ENCODE data around the gene TADA2A. TPM values are rescaled to one million over a fixed set of nuclear protein-coding genes. Genes with fewer than 3 reads are reported as not detected.
A peak's percentile ranks its signal among the peaks of the same experiment; 100 is the strongest.

Gene TADA2A
- total RNA-seq, 2 experiments from 2014 or later: 6.7 to 8.0 TPM

- ChIA-PET POLR2A (interaction anchor here (0.6 kb wide), 2 partner anchors 10 to 267 kb away, joined by 3 read pairs; no protein-coding TSS in a partner anchor), CTCF (no interaction called here)
- Histone ChIP-seq H3K36me3 (ENCODE audit: insufficient read depth, low read length) (peaks cover 82% of the 10 kb centered on the region), H3K4me3 (ENCODE audit: low read length) (no peak overlapping the region), H3K27me3 (ENCODE audit: control insufficient read depth in 1 of 2, insufficient read depth in 2 of 2, low read length in 2 of 2) (no peaks in the 10 kb centered on the region), H3K9me3 (ENCODE audit: control insufficient read depth in 1 of 2, insufficient read depth in 1 of 2, low read length in 2 of 2) (no peaks in the 10 kb centered on the region), H3K4me1 (ENCODE audit: insufficient read depth, low read length) (peaks cover 6% of the 10 kb centered on the region), H3K27ac (ENCODE audit: low read depth in 1 of 2, low read length in 2 of 2) (no peak overlapping the region)
- H3K27me3 Mint-ChIP-seq: no peaks in the 10 kb centered on the region
- peak overlapping the region; percentile 27 for H3K27ac Mint-ChIP-seq
- H3K36me3 Mint-ChIP-seq (ENCODE audit: low read depth): peaks cover 79% of the 10 kb centered on the region
- H3K4me1 Mint-ChIP-seq (ENCODE audit: low read depth): peaks cover 7% of the 10 kb centered on the region
- intact Hi-C loops (cut with DNase I, micrococcal nuclease): no loop called here
- no peak for ATAC-seq (ENCODE audit: poor library complexity)
- H3K9me3 Mint-ChIP-seq: no peaks in the 10 kb centered on the region
- no peak overlapping the region for H3K4me3 Mint-ChIP-seq
- DNase-seq: peak in 1 of 14 experiments; percentile 16
- TF ChIP-seq CTCF (IDR thresholded peaks at IDR 0.05): no peak
Observed at GRCh38 chr17:37519251-37519985, 112.7 kb downstream of the TADA2A start.

- Mint-ChIP-seq H3K4me3 (no peak overlapping the region), H3K36me3 (ENCODE audit: low read depth) (peaks cover 83% of the 10 kb centered on the region), H3K4me1 (ENCODE audit: low read depth) (peaks cover 11% of the 10 kb centered on the region), H3K27ac (peak overlapping the region; percentile 17), H3K9me3 (no peaks in the 10 kb centered on the region), H3K27me3 (no peaks in the 10 kb centered on the region)
- ChIA-PET CTCF (no interaction called here), POLR2A (interaction anchor here (0.6 kb wide), 1 partner anchor 268 kb away, joined by 3 read pairs; no protein-coding TSS in a partner anchor)
- no peak for TF ChIP-seq CTCF (IDR thresholded peaks at IDR 0.05)
- H3K36me3 ChIP-seq (ENCODE audit: insufficient read depth, low read length): peaks cover 83% of the 10 kb centered on the region
- intact Hi-C loops (cut with DNase I, micrococcal nuclease): loop anchor here in 1 of 2 experiments (10.0 kb wide), 1 partner anchor 325 kb away; no protein-coding TSS in a partner anchor
- H3K27me3 ChIP-seq (ENCODE audit: control insufficient read depth in 1 of 2, insufficient read depth in 2 of 2, low read length in 2 of 2): no peaks in the 10 kb centered on the region
- no peaks in the 10 kb centered on the region for H3K9me3 ChIP-seq (ENCODE audit: control insufficient read depth in 1 of 2, insufficient read depth in 1 of 2, low read length in 2 of 2)
- no peak overlapping the region for H3K27ac ChIP-seq (ENCODE audit: low read depth in 1 of 2, low read length in 2 of 2)
- no peak overlapping the region for H3K4me3 ChIP-seq (ENCODE audit: low read length)
- no peak for ATAC-seq (ENCODE audit: poor library complexity)
- DNase-seq: no peak
- H3K4me1 ChIP-seq (ENCODE audit: insufficient read depth, low read length): peaks cover 6% of the 10 kb centered on the region
Observed at GRCh38 chr17:37520174-37520573, 113.5 kb downstream of the TADA2A start.

GRCh38 chr17:37521821-37522220 lies 115.1 kb downstream of the TADA2A start:
- Mint-ChIP-seq H3K4me1 (ENCODE audit: low read depth) (peaks cover 11% of the 10 kb centered on the region), H3K4me3 (no peak overlapping the region), H3K27me3 (no peaks in the 10 kb centered on the region), H3K27ac (peak overlapping the region; percentile 7), H3K9me3 (no peaks in the 10 kb centered on the region), H3K36me3 (ENCODE audit: low read depth) (peaks cover 82% of the 10 kb centered on the region)
- no peak for DNase-seq
- ChIA-PET CTCF (no interaction called here), POLR2A (interaction anchor here (0.8 to 0.9 kb wide), 2 partner anchors 83 to 332 kb away, joined by 3 read pairs; no protein-coding TSS in a partner anchor)
- Histone ChIP-seq H3K27ac (ENCODE audit: low read depth in 1 of 2, low read length in 2 of 2) (no peak overlapping the region), H3K4me3 (ENCODE audit: low read length) (no peak overlapping the region), H3K4me1 (ENCODE audit: insufficient read depth, low read length) (peaks cover 6% of the 10 kb centered on the region), H3K27me3 (ENCODE audit: control insufficient read depth in 1 of 2, insufficient read depth in 2 of 2, low read length in 2 of 2) (no peaks in the 10 kb centered on the region), H3K36me3 (ENCODE audit: insufficient read depth, low read length) (peaks cover 80% of the 10 kb centered on the region), H3K9me3 (ENCODE audit: control insufficient read depth in 1 of 2, insufficient read depth in 1 of 2, low read length in 2 of 2) (no peaks in the 10 kb centered on the region)
- ATAC-seq (ENCODE audit: poor library complexity): no peak
- intact Hi-C loops (cut with DNase I, micrococcal nuclease): loop anchor here in 1 of 2 experiments (10.0 kb wide), 1 partner anchor 323 kb away; no protein-coding TSS in a partner anchor
- TF ChIP-seq CTCF (IDR thresholded peaks at IDR 0.05): no peak
